ENCODE measurements around the gene CCDC69. TPM values are rescaled to one million over a fixed set of nuclear protein-coding genes. Genes with fewer than 3 reads are reported as not detected.

CCDC69 gene
- total and polyA plus RNA-seq, 10 of the 15 experiments (the other 5 are each of a cell fraction or from before 2014, with no cell fraction given) = 13.5 to 106 (median 70.1) TPM

DNA sequence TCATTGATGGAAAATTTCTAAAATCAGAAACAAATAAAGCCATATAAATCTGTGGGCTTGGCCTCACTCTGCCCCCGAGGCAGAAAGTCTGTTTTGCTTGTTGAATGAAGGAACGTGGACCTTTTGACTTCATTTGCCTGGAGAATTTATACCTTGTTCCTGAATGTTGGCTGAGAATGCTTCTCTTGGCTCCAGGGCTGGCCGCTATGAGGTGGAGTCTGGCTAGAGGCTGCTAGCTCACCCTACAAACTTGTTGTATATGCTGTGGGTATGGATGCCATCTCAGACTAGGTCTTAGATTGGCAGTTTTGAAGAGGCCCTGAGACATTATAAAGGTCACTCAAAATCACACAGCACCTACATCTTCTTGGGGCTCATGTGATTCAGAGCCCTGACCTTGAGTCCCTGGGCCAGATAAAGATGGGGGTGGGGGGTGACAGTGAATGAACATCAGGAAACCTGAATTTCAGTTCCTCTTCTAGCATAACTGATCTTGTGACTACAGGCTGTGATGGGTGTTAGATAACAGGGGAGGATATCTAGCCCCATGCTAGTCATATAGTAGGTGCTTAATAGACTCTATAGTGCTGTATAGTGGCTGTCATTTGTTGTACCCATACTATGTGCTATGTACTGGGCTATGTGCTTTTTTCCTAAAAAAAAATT lies 31.9 kb upstream of the CCDC69 start:
- H3K4me2 ChIP-seq (ENCODE audit: control insufficient read depth, insufficient read depth) = peak overlapping the region; percentile 46
- H3K79me2 ChIP-seq (ENCODE audit: control insufficient read depth, insufficient read depth, low read length) = peaks cover 68% of the 10 kb centered on the region
- ChIA-PET RAD21 (ENCODE audit: unreplicated experiment) (interaction anchor here (1.6 to 9.4 kb wide), 6 partner anchors 16 to 114 kb away, joined by 4 to 156 read pairs (median 57); partner anchors contain the start of gene CCDC69), SMC1A (ENCODE audit: uncharacterized antibody, unreplicated experiment) (interaction anchor here (0.6 to 10.0 kb wide), 5 partner anchors 16 to 140 kb away, joined by 3 to 227 read pairs (median 6); partner anchors contain the start of gene CCDC69), CTCF (interaction anchor here (5.0 to 6.2 kb wide), 2 partner anchors 16 to 41 kb away, joined by 24 to 62 read pairs; no protein-coding TSS in a partner anchor), POLR2A (interaction anchor here (0.6 to 8.5 kb wide), 10 partner anchors 16 to 1474 kb away, joined by 3 to 216 read pairs (median 4); partner anchors contain the start of gene CCDC69)
- peak; percentile 69 for FAIRE-seq
- intact Hi-C loops (cut with micrococcal nuclease; ENCODE audit: unreplicated experiment) = loop anchor here (1.0 to 10.0 kb wide), 3 partner anchors 33 to 471 kb away; no protein-coding TSS in a partner anchor
- in situ Hi-C loops (cut with MboI) = no loop called here
- no peaks in the 10 kb centered on the region for H4K20me1 ChIP-seq (ENCODE audit: control insufficient read depth, insufficient read depth)
- peaks cover 0 to 7% of the 10 kb centered on the region in 2 experiments; a peak in 2 of 4 replicates for H3K36me3 ChIP-seq (ENCODE audit: control insufficient read depth in 2 of 2, insufficient read depth in 2 of 2, low read length in 1 of 2)
- H3K4me1 ChIP-seq (ENCODE audit: control insufficient read depth, insufficient read depth, low read length) = peaks cover 30% of the 10 kb centered on the region
- no peak overlapping the region for H2AFZ ChIP-seq (ENCODE audit: control insufficient read depth, low read depth, low read length)
- peak overlapping the region; percentile 48 for H3K9ac ChIP-seq (ENCODE audit: control insufficient read depth, insufficient read depth, low read length)
- WGBS (ENCODE audit: insufficient coverage, insufficient replicate concordance, low lambda C conversion rate, missing lambda C conversion rate) = 12% methylated on average over 3 of the region's 3 CpGs
- ATAC-seq = peak; percentile 61
- no peaks in the 10 kb centered on the region for H3K27me3 ChIP-seq (replicated peaks in 1 of 2; ENCODE audit: control insufficient read depth in 2 of 2, insufficient read depth in 2 of 2, low read length in 1 of 2)
- H3K9me3 ChIP-seq (replicated peaks; ENCODE audit: control insufficient read depth, insufficient read depth, low read length) = no peaks in the 10 kb centered on the region
- H3K27ac ChIP-seq (ENCODE audit: control insufficient read depth, insufficient read depth) = peak overlapping the region; percentile 69
- DNase-seq (ENCODE audit: low read depth, low spot score) = peak; percentile 78
- peak overlapping the region; percentile 98 for H3K4me3 ChIP-seq
- BruUV-seq (replicated peaks) = TSS peak; percentile 80
- no peak; the same call in 1 of the 2 replicates for TF ChIP-seq POLR2AphosphoS5 (IDR thresholded peaks at IDR 0.05; ENCODE audit: low read length)
- TF ChIP-seq MTA2 (IDR thresholded peaks at IDR 0.05; ENCODE audit: low read depth) = peak; percentile 60; the same call in 1 of the 2 replicates
- TF ChIP-seq SPI1 (IDR thresholded peaks at IDR 0.05; ENCODE audit: borderline replicate concordance, insufficient read depth, low read depth, low read length) = peak; percentile 99
- no peak for TF ChIP-seq TCF3 (IDR thresholded peaks at IDR 0.05; ENCODE audit: borderline replicate concordance, insufficient read depth, low read depth, low read length)
- TF ChIP-seq TCF12 (IDR thresholded peaks at IDR 0.05; ENCODE audit: low read depth, low read length) = 0 out of 2 replicates have a peak, but pooled peaks have one; percentile 31
- TF ChIP-seq HDGF (IDR thresholded peaks at IDR 0.05) = no peak
- TF ChIP-seq, protein P1, sequence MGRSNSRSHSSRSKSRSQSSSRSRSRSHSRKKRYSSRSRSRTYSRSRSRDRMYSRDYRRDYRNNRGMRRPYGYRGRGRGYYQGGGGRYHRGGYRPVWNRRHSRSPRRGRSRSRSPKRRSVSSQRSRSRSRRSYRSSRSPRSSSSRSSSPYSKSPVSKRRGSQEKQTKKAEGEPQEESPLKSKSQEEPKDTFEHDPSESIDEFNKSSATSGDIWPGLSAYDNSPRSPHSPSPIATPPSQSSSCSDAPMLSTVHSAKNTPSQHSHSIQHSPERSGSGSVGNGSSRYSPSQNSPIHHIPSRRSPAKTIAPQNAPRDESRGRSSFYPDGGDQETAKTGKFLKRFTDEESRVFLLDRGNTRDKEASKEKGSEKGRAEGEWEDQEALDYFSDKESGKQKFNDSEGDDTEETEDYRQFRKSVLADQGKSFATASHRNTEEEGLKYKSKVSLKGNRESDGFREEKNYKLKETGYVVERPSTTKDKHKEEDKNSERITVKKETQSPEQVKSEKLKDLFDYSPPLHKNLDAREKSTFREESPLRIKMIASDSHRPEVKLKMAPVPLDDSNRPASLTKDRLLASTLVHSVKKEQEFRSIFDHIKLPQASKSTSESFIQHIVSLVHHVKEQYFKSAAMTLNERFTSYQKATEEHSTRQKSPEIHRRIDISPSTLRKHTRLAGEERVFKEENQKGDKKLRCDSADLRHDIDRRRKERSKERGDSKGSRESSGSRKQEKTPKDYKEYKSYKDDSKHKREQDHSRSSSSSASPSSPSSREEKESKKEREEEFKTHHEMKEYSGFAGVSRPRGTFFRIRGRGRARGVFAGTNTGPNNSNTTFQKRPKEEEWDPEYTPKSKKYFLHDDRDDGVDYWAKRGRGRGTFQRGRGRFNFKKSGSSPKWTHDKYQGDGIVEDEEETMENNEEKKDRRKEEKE (IDR thresholded peaks at IDR 0.05) = no peak; the same call in 1 of the 2 replicates
- TF ChIP-seq JUND (IDR thresholded peaks at IDR 0.05; ENCODE audit: low read depth, low read length) = no peak
- peak; percentile 84; the same call in 1 of the 2 replicates for TF ChIP-seq ESRRA (IDR thresholded peaks at IDR 0.05; ENCODE audit: low read length)
- TF ChIP-seq, protein P2, sequence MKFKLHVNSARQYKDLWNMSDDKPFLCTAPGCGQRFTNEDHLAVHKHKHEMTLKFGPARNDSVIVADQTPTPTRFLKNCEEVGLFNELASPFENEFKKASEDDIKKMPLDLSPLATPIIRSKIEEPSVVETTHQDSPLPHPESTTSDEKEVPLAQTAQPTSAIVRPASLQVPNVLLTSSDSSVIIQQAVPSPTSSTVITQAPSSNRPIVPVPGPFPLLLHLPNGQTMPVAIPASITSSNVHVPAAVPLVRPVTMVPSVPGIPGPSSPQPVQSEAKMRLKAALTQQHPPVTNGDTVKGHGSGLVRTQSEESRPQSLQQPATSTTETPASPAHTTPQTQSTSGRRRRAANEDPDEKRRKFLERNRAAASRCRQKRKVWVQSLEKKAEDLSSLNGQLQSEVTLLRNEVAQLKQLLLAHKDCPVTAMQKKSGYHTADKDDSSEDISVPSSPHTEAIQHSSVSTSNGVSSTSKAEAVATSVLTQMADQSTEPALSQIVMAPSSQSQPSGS (IDR thresholded peaks at IDR 0.05; ENCODE audit: low read length) = peak; percentile 48; the same call in 1 of the 2 replicates
- TF ChIP-seq CBX3 (IDR thresholded peaks at IDR 0.05; ENCODE audit: borderline replicate concordance, low read depth) = no peak
- peak; percentile 50; the same call in 1 of the 2 replicates for TF ChIP-seq CREB1 (IDR thresholded peaks at IDR 0.05; ENCODE audit: low read depth)
- TF ChIP-seq POU2F2 (IDR thresholded peaks at IDR 0.05; ENCODE audit: borderline replicate concordance, low read depth, low read length) = peak; percentile 63; the same call in 1 of the 3 replicates
- TF ChIP-seq ZNF217 (IDR thresholded peaks at IDR 0.05) = 0 out of 2 replicates have a peak, but pooled peaks have one; percentile 74
- TF ChIP-seq RELA (IDR thresholded peaks at IDR 0.05; ENCODE audit: borderline replicate concordance, partially characterized antibody) = no peak
- TF ChIP-seq MEF2A (IDR thresholded peaks at IDR 0.05; ENCODE audit: insufficient read depth, low read depth, low read length) = 0 out of 2 replicates have a peak, but pooled peaks have one; percentile 60
- peak; percentile 54 for TF ChIP-seq EED (IDR thresholded peaks at IDR 0.05; ENCODE audit: low read depth)
- TF ChIP-seq ATF7 (IDR thresholded peaks at IDR 0.05; ENCODE audit: low read depth) = peak; percentile 71; the same call in 1 of the 2 replicates
- TF ChIP-seq, protein P3, sequence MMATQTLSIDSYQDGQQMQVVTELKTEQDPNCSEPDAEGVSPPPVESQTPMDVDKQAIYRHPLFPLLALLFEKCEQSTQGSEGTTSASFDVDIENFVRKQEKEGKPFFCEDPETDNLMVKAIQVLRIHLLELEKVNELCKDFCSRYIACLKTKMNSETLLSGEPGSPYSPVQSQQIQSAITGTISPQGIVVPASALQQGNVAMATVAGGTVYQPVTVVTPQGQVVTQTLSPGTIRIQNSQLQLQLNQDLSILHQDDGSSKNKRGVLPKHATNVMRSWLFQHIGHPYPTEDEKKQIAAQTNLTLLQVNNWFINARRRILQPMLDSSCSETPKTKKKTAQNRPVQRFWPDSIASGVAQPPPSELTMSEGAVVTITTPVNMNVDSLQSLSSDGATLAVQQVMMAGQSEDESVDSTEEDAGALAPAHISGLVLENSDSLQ (IDR thresholded peaks at IDR 0.05) = peak; percentile 81

Data from GM12878 (cell line).